IMR-90 (cell line): ENCODE results near the gene TP53BP1. TPM values are rescaled to one million over a fixed set of nuclear protein-coding genes. Genes with fewer than 3 reads are reported as not detected.

Source experiments
- ATAC-seq: fragments of 200-7000 bp; cut with Tn5 transposase; 2 replicates; pipeline ENCODE4 v1.9.1; 2020; ENCODE audit warnings: low read depth, mild to moderate bottlenecking, moderate library complexity
- BruUV-seq: library from RNA; stranded (reverse); fragments of 400-500 nt; replicated peaks from 2 replicates; lab custom pipeline; 2021; lab: Mats Ljungman, UMichigan
- CTCF ChIA-PET: fragments of 300-600 bp; formaldehyde crosslinking; extraction: SDS; loops from one replicate; lab custom pipeline; 2021; ENCODE audit warnings: antibody characterized with exemption; lab: Yijun Ruan, JAX
- POLR2A ChIA-PET: fragments of 300-600 bp; sonication (Branson Sonifier 250); formaldehyde crosslinking; loops from one replicate; lab custom pipeline; 2022; ENCODE audit warnings: antibody characterized with exemption; ENCODE audit not compliant: unreplicated experiment; lab: Charles Lee
- DNase-seq: peaks from one replicate; pipeline ENCODE4 v3.0.0; 2013
- H2AFZ ChIP-seq: replicated peaks from 2 replicates; pipeline ENCODE3; 2013; ENCODE audit warnings: low read length, mild to moderate bottlenecking; ENCODE audit not compliant: poor library complexity
- H2AK5ac ChIP-seq: 2 replicates; pipeline ENCODE4 v1.6.1; 2013; ENCODE audit warnings: low read depth, low read length, inconsistent platforms
- H2AK9ac ChIP-seq: replicated peaks from 2 replicates; pipeline ENCODE3; 2013; ENCODE audit warnings: mild to moderate bottlenecking, low read depth, low read length, moderate library complexity; ENCODE audit not compliant: poor library complexity
- H2BK120ac ChIP-seq: 2 replicates; pipeline ENCODE4 v1.6.1; 2013; ENCODE audit warnings: low read depth, low read length, inconsistent platforms
- H2BK15ac ChIP-seq: 3 replicates; pipeline ENCODE4 v1.6.1; 2013; ENCODE audit warnings: low read depth, low read length, inconsistent platforms
- H2BK20ac ChIP-seq: 2 replicates; pipeline ENCODE4 v1.6.1; 2013; ENCODE audit warnings: low read depth, mild to moderate bottlenecking, inconsistent platforms, low read length, moderate library complexity
- H2BK5ac ChIP-seq: 2 replicates; pipeline ENCODE4 v1.6.1; 2013; ENCODE audit warnings: mild to moderate bottlenecking, low read depth, low read length, inconsistent platforms; ENCODE audit not compliant: poor library complexity, severe bottlenecking
- H3K14ac ChIP-seq: replicated peaks from 2 replicates; pipeline ENCODE4 v1.6.1; 2013; ENCODE audit warnings: low read depth, low read length, inconsistent platforms
- H3K18ac ChIP-seq: 2 replicates; pipeline ENCODE4 v1.6.1; 2013; ENCODE audit warnings: low read depth, low read length, control low read depth
- H3K23ac ChIP-seq: 2 replicates; pipeline ENCODE4 v1.6.1; 2013; ENCODE audit warnings: low read depth, low read length, inconsistent platforms
- H3K27ac ChIP-seq: 2 replicates; pipeline ENCODE4 v1.5.1; 2013; ENCODE audit warnings: mild to moderate bottlenecking, control low read depth, low read length; ENCODE audit not compliant: insufficient read depth
- H3K27me3 ChIP-seq: 2 replicates; pipeline ENCODE4 v1.6.1; 2013; ENCODE audit warnings: low read length; ENCODE audit not compliant: control insufficient read depth, insufficient read depth
- H3K36me3 ChIP-seq: 2 replicates; pipeline ENCODE4 v1.6.1; 2013; ENCODE audit warnings: low read length, mixed read lengths; ENCODE audit not compliant: control insufficient read depth, insufficient read depth
- H3K4ac ChIP-seq: 2 replicates; pipeline ENCODE4 v1.6.1; 2013; ENCODE audit warnings: low read depth, low read length, inconsistent platforms
- H3K4me1 ChIP-seq: 2 replicates; pipeline ENCODE4 v1.6.1; 2013; ENCODE audit warnings: low read length, mixed read lengths; ENCODE audit not compliant: control insufficient read depth, insufficient read depth
- H3K4me2 ChIP-seq: 2 replicates; pipeline ENCODE4 v1.6.1; 2013; ENCODE audit warnings: low read depth, mild to moderate bottlenecking, control low read depth, low read length, moderate library complexity
- H3K4me3 ChIP-seq: 2 replicates; pipeline ENCODE4 v1.5.1; 2013; ENCODE audit warnings: low read depth, mild to moderate bottlenecking, control low read depth, low read length, moderate library complexity; ENCODE audit not compliant: insufficient read depth
- H3K56ac ChIP-seq: 2 replicates; pipeline ENCODE4 v1.6.1; 2013; ENCODE audit warnings: low read length, inconsistent platforms; ENCODE audit not compliant: insufficient read depth; ENCODE audit errors: extremely low read depth
- H3K79me1 ChIP-seq, 2 experiments: 2 replicates each; pipeline ENCODE4 v1.6.1; 2013; ENCODE audit warnings: low read length in 2 of 2, inconsistent platforms in 1 of 2, low read depth in 1 of 2
- H3K9ac ChIP-seq: 2 replicates; pipeline ENCODE4 v1.6.1; 2013; ENCODE audit warnings: low read depth, low read length, control low read depth
- H3K9me1 ChIP-seq: 2 replicates; pipeline ENCODE4 v1.6.1; 2013; ENCODE audit warnings: low read length, inconsistent platforms; ENCODE audit not compliant: insufficient read depth
- H3K9me3 ChIP-seq: 2 replicates; pipeline ENCODE4 v1.6.1; 2013; ENCODE audit warnings: low read length; ENCODE audit not compliant: control insufficient read depth, insufficient read depth
- H4K20me1 ChIP-seq: 2 replicates; pipeline ENCODE4 v1.6.1; 2013; ENCODE audit warnings: low read length, inconsistent platforms; ENCODE audit not compliant: insufficient read depth
- H4K5ac ChIP-seq: 2 replicates; pipeline ENCODE4 v1.6.1; 2013; ENCODE audit warnings: mild to moderate bottlenecking, low read depth, low read length, control low read depth
- H4K8ac ChIP-seq, 2 experiments: 2 replicates each; pipeline ENCODE4 v1.6.1; 2013; ENCODE audit warnings: low read depth in 2 of 2, low read length in 2 of 2, control low read depth in 1 of 2, inconsistent platforms in 1 of 2
- H4K91ac ChIP-seq: 2 replicates; pipeline ENCODE4 v1.6.1; 2013; ENCODE audit warnings: low read depth, low read length, inconsistent platforms; ENCODE audit not compliant: insufficient read depth
- BHLHE40 ChIP-seq: fragments of 150-350 bp; IDR thresholded peaks from 2 replicates; pipeline ENCODE4 v1.6.1; 2016; ENCODE audit warnings: mild to moderate bottlenecking, low read depth, low read length
- CEBPB ChIP-seq: IDR thresholded peaks from 2 replicates; pipeline ENCODE4 v1.6.1; 2012; ENCODE audit warnings: low read depth, low read length, improper control_type of control experiment
- WGBS, 2 experiments: methylation state at CpG; one replicate each; pipeline versions ENCODE4 v1.1.5 to v1.1.7; 2013; ENCODE audit warnings: missing lambda C conversion rate in 2 of 2; ENCODE audit not compliant: insufficient read length in 1 of 2; ENCODE audit errors: extremely low coverage in 2 of 2; 5-methylcytosine and 5-hydroxymethylcytosine counted together
- dilution Hi-C: fragments of 300-500 bp; cut with HindIII; formaldehyde crosslinking; loops from one replicate; pipeline ENCODE4 v1.14.3; 2018; ENCODE audit warnings: low sequenced_read_pairs; ENCODE audit not compliant: unreplicated experiment
- in situ Hi-C: fragments of 300-500 bp; cut with MboI; formaldehyde crosslinking; loops from 3 replicates; pipeline ENCODE4 v1.14.3; 2019; ENCODE audit warnings: low sequenced_read_pairs, inconsistent platforms, mixed read lengths
- intact Hi-C: fragments of 100-400 bp; cut with micrococcal nuclease; formaldehyde crosslinking; loops from 2 replicates; pipeline ENCODE4 v1.10.0; 2022
- polyA plus RNA-seq, 3 experiments: library from polyadenylated mRNA; depleted of rRNA; stranded (reverse); fragments of >200 nt; gene quantifications; 2 replicates each; pipeline ENCODE4 v1.2.3, GENCODE V29; 2012; ENCODE audit warnings: low replicate concordance in 1 of 3
- total RNA-seq: library from RNA; depleted of rRNA; stranded (reverse); fragments of >200 nt; gene quantifications from 2 replicates; pipeline ENCODE4 v1.2.3, GENCODE V29; 2012

The TP53BP1 gene
- total and polyA plus RNA-seq, 2 of the 4 experiments (the other 2 are of a cell fraction): 36.3 to 64.5 TPM

- WGBS, 2 experiments: no CpG with 5 or more reads among the region's 2 CpGs
- POLR2A ChIA-PET: interaction anchor here (0.6 kb wide), 1 partner anchor 283 kb away, joined by 15 read pairs; no protein-coding TSS in a partner anchor
- Histone ChIP-seq H3K4me2 (no peak overlapping the region), H2BK15ac (no peak overlapping the region), H4K8ac (no peak overlapping the region), H2AFZ (no peak overlapping the region), H2AK5ac (no peak overlapping the region), H2BK5ac (no peak overlapping the region), H4K20me1 (peaks cover 4% of the 10 kb centered on the region; the same call in 1 of the 2 replicates), H3K23ac (no peak overlapping the region), H2BK120ac (no peak overlapping the region), H3K79me1 (peaks cover 20 to 31% of the 10 kb centered on the region in 2 experiments), H2AK9ac (no peak overlapping the region), H4K5ac (no peak overlapping the region), H3K27me3 (no peaks in the 10 kb centered on the region), H3K9ac (no peak overlapping the region), H3K18ac (no peak overlapping the region), H3K4me1 (no peaks in the 10 kb centered on the region), H3K27ac (no peak overlapping the region), H3K14ac (no peak overlapping the region), H2BK20ac (no peak overlapping the region), H3K56ac (no peak overlapping the region), H3K9me3 (no peaks in the 10 kb centered on the region), H4K91ac (no peak overlapping the region), H3K9me1 (no peaks in the 10 kb centered on the region; the same call in 1 of the 2 replicates), H3K4me3 (no peak overlapping the region), H3K4ac (no peak overlapping the region), H3K36me3 (peaks cover 39% of the 10 kb centered on the region)
- TF ChIP-seq BHLHE40 (no peak), CEBPB (0 out of 2 replicates have a peak, but pooled peaks have one; percentile 29)
- DNase-seq (no peak), ATAC-seq (no peak; the same call in 1 of the 2 replicates)
- intact Hi-C loops (no loop called here), dilution Hi-C loops (no loop called here), in situ Hi-C loops (no loop called here)
- BruUV-seq: no TSS peak
- CTCF ChIA-PET: no interaction called here
Measured at GRCh38 chr15:43484455-43484854, 8.5 kb downstream of the TP53BP1 start.
